B cell (primary cell): ENCODE results near the gene NUP214.

Experiments used
- EZH2 ChIP-seq: IDR thresholded peaks from 2 replicates; pipeline ENCODE4 v1.6.1; 2012; ENCODE audit warnings: borderline replicate concordance, low read depth, mild to moderate bottlenecking, moderate library complexity, low read length; ENCODE audit not compliant: insufficient read depth, poor library complexity, severe bottlenecking
- TF ChIP-seq, protein P1 (sequence below): fragments of 200-600 bp; IDR thresholded peaks from one replicate; pipeline ENCODE4 v1.8.0; 2022; ENCODE audit warnings: antibody characterized with exemption, mild to moderate bottlenecking

DNA sequence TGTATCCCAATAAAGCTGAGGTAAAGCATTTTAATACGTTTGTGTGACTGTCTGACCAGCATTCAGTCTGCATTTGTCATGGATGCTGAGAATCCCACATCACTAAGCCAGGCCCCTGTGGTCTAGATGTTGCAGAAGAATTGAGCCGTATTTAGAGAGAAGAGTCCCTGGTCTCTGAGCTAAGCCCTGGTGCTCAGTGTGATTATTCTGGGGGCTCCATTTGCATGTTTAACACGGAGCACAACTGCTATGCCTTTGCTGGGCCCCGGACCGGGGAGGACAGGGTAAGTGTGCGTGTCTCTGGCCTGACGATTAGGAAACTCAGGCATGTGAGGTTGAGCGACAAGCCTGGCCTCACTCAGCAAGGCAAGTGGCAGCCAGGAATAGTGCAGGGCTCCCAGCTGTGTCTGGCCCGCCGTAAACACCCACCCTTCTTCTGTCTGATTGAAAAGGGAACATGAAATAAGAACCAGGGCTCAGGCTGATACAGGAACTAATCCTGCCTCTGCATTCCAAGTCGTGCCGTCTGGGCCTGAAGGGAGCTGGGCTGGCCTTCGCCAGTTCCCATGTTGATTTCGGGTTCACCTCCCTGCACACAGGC is 128.6 kb downstream of the NUP214 start:
- TF ChIP-seq, protein P1, sequence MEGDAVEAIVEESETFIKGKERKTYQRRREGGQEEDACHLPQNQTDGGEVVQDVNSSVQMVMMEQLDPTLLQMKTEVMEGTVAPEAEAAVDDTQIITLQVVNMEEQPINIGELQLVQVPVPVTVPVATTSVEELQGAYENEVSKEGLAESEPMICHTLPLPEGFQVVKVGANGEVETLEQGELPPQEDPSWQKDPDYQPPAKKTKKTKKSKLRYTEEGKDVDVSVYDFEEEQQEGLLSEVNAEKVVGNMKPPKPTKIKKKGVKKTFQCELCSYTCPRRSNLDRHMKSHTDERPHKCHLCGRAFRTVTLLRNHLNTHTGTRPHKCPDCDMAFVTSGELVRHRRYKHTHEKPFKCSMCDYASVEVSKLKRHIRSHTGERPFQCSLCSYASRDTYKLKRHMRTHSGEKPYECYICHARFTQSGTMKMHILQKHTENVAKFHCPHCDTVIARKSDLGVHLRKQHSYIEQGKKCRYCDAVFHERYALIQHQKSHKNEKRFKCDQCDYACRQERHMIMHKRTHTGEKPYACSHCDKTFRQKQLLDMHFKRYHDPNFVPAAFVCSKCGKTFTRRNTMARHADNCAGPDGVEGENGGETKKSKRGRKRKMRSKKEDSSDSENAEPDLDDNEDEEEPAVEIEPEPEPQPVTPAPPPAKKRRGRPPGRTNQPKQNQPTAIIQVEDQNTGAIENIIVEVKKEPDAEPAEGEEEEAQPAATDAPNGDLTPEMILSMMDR, result no peak
- TF ChIP-seq EZH2, result no peak
